Kidney tubule cell (primary cell): ENCODE measurements around the gene PEX16.

ENCODE experiments used
- DNase-seq: peaks from one replicate; pipeline ENCODE4 v3.0.0-alpha.2; 2018; ENCODE audit warnings: low spot score

PEX16 gene

GRCh38 chr11:45876401-45876800 is 41.3 kb downstream of the PEX16 start:
- DNase-seq: no peak

DNA sequence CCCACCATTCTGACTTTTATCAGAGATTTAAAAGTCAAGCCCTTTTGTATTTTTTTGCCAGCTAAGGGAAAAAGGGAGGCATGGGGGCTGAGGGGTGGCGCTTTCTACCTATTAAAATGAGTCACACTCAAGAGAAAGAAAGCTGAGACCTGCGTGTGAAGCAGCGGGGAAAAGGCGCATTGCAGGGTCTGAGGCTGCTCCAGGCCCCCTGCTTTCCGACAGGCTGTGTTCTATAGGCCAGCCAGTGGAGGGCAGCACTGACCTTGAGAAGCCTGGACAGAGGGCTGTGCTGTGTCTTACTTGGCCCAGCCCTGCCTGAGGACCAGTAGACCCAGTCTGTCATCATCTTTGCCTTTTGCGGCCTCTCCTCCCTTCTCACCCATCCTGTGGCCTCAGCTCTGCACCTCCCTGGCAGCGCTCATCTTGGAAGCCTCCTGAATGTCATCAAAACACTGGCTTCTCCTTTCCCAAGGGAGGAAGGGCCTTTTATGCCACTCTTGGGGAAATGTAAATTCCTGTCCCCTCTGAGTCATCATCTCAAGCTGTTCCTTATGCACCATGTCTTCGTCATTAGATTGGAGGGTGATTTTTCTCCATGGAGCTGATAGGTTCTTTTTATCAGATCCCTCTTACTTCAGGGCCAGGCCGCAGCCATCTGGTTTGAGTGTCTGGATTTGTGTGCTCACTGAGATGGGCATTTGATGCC is 44.9 kb downstream of the PEX16 start:
- peak; percentile 58 for DNase-seq

GRCh38 chr11:45871638-45872037 is 46.0 kb downstream of the PEX16 start:
- DNase-seq: no peak

GRCh38 chr11:45870706-45871105 is 47.0 kb downstream of the PEX16 start:
- DNase-seq: no peak

GRCh38 chr11:45869551-45869950 is 48.1 kb downstream of the PEX16 start:
- no peak for DNase-seq

DNA sequence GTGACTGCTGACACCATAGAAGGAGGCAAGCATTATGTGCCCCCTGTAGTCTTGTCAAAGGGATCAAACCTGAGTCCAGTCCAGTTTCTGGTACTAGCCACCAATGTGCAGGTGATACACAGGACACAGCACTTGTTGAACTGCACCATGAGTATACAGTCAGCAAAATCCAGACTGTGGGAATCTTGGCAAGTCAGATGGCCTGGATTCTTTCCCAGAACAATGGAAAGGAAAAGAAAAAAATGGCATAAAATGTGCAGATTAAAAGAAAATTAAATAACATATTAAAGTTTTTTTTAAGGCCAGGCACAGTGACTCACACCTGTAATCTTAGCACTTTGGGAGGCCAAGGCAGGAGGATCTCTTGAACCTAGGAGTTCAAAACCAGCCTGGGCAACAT is 53.6 kb downstream of the PEX16 start:
- no peak for DNase-seq

- no peak for DNase-seq
Measured at GRCh38 chr11:45860764-45861510, 56.7 kb downstream of the PEX16 start.

DNA sequence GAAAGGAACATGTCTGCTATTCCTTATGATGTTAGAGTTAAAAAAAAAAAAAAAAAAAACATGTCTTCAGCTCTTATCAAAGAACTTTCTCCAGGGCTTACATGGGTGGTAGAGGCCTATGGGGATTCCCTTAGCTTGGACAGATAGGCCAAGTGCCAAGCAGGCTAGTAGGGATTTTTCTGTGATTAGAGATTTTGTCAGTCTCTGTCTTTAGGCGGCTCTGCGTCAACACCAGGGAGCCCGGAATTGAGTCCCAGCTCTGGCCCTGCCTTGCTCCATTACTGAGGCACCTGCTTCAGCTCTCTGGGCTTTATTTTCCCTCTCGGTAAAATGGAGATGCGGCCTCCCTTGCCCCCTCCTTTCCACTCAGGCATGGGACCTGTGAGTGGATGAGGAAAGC is 57.3 kb downstream of the PEX16 start:
- DNase-seq: no peak
